ENCODE data around the gene STX1B.

STX1B gene

GRCh38 chr16:30979170-30980022, 31.0 kb downstream of the STX1B start:
- no peak for DNase-seq (ENCODE audit: low read depth in 2 of 2)

GRCh38 chr16:30977502-30977901, 32.9 kb downstream of the STX1B start:
- DNase-seq (ENCODE audit: low read depth in 2 of 2): no peak

- no peak for DNase-seq (ENCODE audit: low read depth in 2 of 2)
Measured at GRCh38 chr16:30976486-30976885, 34.0 kb downstream of the STX1B start.

GRCh38 chr16:30974348-30974747, 36.1 kb downstream of the STX1B start:
- no peak for DNase-seq (ENCODE audit: low read depth in 2 of 2)

GRCh38 chr16:30972872-30973271, 37.6 kb downstream of the STX1B start:
- no peak for DNase-seq (ENCODE audit: low read depth in 2 of 2)

- DNase-seq (ENCODE audit: low read depth in 2 of 2): no peak
Measured at GRCh38 chr16:30971298-30971697, 39.1 kb downstream of the STX1B start.

GRCh38 chr16:30969246-30969842, 41.1 kb downstream of the STX1B start:
- DNase-seq (ENCODE audit: low read depth in 2 of 2): no peak

- DNase-seq (ENCODE audit: low read depth in 2 of 2): no peak
Measured at GRCh38 chr16:30967795-30968194, 42.6 kb downstream of the STX1B start.

GRCh38 chr16:30966033-30966619, 44.3 kb downstream of the STX1B start:
- DNase-seq (ENCODE audit: low read depth in 2 of 2): no peak

- DNase-seq (ENCODE audit: low read depth in 2 of 2): no peak
Measured at GRCh38 chr16:30965436-30965835, 45.0 kb downstream of the STX1B start.

GRCh38 chr16:30964574-30965226, 45.7 kb downstream of the STX1B start:
- no peak for DNase-seq (ENCODE audit: low read depth in 2 of 2)

GRCh38 chr16:30963925-30964511, 46.4 kb downstream of the STX1B start:
- no peak for DNase-seq (ENCODE audit: low read depth in 2 of 2)

GRCh38 chr16:30961384-30961783, 49.1 kb downstream of the STX1B start:
- DNase-seq (ENCODE audit: low read depth in 2 of 2): no peak

- DNase-seq (ENCODE audit: low read depth in 2 of 2): no peak
Measured at GRCh38 chr16:30958175-30959079, 52.0 kb downstream of the STX1B start.

GRCh38 chr16:30957456-30958174, 52.8 kb downstream of the STX1B start, which contains the start of gene SETD1A:
Gene SETD1A, plus strand, starts transcription at chr16:30957754. Its CDS starts 978 bp downstream, at chr16:30958732.
- DNase-seq (ENCODE audit: low read depth in 2 of 2): peak; percentile 90 to 92

- DNase-seq (ENCODE audit: low read depth in 2 of 2): peak; percentile 83 to 86
Measured at GRCh38 chr16:30956601-30957455, 53.6 kb downstream of the STX1B start.

- DNase-seq (ENCODE audit: low read depth in 2 of 2): no peak
Measured at GRCh38 chr16:30954993-30955392, 55.4 kb downstream of the STX1B start.

- DNase-seq (ENCODE audit: low read depth in 2 of 2): peak in 1 of 2 donors; percentile 30
Measured at GRCh38 chr16:30953511-30954124, 56.8 kb downstream of the STX1B start.

- no peak for DNase-seq (ENCODE audit: low read depth in 2 of 2)
Measured at GRCh38 chr16:30953111-30953510, 57.3 kb downstream of the STX1B start.

All from activated CD8-positive, alpha-beta memory T cell treated with anti-CD3 and anti-CD28 coated beads for 4 hours (primary cell).